ENCODE results near the gene SMYD4.
"Not testable (repeated sequence)": the region's sequence is repeated elsewhere in the genome, so short reads cannot be mapped to it uniquely, and the experiment has no call there.

SMYD4 gene

DNA sequence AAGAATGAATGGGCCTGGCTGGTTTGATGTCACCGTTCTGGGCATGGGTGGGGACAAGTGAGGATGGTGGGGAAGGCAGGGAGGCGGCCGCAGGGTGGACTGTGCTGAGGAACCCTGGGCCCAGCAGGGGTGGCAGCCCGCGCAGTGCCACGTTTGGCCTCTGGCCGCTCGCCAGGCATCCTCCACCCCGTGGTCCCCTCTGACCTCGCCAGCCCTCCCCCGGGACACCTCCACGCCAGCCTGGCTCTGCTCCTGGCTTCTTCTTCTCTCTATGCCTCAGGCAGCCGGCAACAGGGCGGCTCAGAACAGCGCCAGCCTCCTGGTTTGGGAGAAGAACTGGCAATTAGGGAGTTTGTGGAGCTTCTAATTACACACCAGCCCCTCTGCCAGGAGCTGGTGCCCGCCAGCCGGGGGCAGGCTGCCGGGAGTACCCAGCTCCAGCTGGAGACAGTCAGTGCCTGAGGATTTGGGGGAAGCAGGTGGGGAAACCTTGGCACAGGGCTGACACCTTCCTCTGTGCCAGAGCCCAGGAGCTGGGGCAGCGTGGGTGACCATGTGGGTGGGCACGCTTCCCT lies 74.4 kb downstream of the SMYD4 start:
- no peak for DNase-seq (ENCODE audit: low read depth, low spot score)

DNA sequence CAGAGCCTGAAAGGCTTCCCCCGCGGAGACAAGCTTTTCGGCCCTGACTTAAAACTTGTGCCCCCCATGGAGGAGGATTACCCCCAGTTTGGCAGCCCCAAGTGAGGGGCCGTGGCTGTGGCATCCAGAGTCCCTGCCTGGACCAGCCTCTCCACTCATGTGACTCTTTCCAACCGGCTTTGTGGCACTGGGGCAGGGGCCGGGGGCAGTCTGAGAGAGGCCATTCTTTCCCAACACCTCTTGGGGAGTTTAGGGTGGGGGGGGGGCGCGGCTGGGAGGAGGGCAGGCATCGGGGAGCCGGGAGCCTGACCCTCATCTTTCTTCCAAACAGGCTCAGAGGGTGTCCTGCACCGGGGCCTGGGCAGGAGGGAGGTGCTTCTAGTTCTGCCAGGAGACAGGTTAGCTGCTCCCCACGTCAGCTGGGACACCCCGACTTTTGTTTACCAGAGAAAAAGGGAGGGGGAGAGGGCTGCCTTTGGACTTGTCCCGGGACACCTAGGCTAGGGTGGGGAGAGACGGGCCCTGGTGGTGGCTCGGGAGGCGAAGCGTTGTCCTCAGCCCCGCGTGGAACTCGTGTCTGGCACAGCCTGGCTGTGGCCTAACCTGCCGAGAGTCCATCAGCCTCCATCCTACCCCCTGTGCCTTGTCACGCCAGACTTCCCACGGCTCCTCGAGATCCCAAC lies 75.1 kb downstream of the SMYD4 start:
- DNase-seq (ENCODE audit: low read depth, low spot score), result no peak

DNA sequence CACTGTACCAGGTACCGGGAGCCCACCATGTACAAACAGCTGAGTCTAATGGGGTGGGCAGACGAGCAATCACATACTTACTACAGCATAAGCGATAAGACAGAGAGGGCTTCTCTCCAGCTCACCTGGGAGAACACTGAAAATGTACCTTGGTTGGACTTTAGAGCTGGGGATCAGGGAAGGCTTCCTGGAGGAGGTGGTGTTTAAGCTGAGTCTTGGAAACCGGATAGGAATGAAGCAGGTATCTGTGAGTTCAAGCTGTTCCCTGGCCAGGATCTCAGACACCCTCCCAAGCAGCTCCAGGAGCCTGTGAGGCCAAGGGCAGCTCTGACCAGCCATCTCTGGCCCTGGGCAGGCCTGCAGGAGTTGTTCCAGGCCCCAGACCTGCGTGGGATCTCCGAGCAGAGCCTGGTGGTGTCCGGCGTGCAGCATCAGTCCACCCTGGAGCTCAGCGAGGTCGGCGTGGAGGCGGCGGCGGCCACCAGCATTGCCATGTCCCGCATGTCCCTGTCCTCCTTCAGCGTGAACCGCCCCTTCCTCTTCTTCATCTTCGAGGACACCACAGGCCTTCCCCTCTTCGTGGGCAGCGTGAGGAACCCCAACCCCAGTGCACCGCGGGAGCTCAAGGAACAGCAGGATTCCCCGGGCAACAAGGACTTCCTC lies 75.8 kb downstream of the SMYD4 start:
- no peak for DNase-seq (ENCODE audit: low read depth, low spot score)

DNA sequence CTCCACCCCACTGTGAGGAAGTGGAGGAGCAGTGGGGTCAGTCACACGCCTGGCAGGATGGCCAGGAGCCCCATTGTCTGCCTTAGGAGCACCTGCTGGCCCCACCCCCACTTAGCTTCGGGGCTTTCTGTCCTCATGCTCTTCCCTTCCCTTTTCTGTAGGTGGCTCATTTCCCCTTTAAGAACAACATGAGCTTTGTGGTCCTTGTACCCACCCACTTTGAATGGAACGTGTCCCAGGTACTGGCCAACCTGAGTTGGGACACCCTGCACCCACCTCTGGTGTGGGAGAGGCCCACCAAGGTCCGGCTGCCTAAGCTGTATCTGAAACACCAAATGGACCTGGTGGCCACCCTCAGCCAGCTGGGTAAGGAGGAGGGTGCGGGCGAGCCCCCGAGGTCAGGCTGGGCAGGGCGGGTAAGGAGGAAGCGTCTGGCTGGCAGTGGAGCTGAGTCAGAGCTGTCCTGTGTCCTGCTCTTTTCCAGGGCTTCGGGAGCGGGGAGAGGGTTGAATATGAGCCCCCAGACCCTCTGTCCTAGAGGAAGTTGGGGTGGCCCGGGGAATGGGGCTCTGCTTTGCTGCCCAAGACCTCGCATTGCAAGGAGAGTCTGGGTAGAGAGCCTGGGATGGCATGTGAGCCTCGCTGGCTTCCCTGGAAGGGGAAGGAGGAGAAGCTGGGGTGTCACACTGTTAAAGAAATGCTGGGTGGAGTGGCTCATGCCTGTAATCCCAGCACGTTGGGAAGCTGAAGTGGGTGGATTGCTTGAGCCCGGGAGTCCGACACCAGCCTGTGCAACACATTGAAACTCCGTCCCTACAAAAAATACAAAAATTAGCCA lies 77.1 kb downstream of the SMYD4 start:
- peak; percentile 61 for DNase-seq (ENCODE audit: low read depth, low spot score)

DNA sequence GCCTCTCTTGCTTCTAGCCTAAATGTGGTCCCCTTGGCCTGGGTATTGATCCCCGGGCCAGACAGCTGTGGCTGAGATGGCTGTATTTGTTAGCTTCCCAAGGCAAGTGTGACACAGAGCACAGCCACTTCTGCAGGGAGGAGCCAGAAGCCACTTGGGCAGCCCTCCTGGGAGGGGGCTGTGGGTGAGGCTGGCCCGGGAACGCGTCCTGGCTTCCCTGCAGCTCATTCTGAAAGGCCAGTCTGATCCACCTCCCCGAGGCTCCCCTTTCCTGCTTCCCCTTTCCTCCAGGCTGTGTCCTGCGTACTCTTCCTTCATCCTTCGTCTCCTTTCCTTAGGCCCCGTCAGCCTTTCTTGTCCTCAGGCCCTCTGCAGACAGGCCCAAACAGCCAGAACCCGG lies 79.1 kb downstream of the SMYD4 start:
- DNase-seq (ENCODE audit: low read depth, low spot score), result no peak

DNA sequence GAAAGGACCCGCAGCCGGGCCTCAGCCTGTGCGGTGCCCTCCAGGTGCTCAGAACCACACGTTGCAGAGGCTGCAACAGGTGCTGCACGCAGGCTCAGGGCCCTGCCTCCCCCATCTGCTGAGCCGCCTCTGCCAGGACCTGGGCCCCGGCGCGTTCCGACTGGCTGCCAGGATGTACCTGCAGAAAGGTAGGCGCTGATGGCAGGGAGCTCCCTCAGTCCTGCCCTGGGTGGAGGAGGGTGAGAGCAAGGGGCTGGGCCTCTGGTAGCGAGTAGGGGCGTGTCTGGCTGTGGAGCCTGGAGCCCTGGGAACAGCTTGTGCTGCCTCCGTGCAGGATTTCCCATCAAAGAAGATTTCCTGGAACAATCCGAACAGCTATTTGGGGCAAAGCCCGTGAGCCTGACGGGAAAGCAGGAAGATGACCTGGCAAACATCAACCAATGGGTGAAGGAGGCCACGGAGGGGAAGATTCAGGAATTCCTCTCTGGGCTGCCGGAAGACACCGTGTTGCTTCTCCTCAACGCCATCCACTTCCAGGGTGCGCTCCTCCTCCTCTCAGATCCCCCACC lies 82.6 kb downstream of the SMYD4 start:
- DNase-seq (ENCODE audit: low read depth, low spot score), result no peak

DNA sequence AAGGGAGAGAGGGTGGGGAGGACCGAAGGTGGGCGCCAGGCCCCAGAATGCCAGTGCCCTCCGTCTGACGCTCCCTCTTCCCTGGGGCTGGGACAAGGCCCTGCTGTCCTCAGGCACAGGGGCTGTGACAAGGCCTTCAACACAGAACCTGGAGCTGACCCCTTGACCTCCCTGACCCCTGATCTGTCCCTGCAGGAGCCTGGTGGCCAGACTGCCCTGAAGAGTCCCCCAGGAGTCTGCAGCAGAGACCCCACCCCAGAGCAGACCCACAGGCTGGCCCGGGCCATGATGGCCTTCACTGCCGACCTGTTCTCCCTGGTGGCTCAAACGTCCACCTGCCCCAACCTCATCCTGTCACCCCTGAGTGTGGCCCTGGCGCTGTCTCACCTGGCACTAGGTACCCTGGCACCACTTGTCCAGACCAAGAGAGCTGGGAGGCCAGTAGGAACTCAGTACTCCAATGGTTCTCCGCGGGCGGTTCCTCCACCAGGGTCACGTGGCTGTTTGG lies 84.1 kb downstream of the SMYD4 start:
- no peak for DNase-seq (ENCODE audit: low read depth, low spot score)

DNA sequence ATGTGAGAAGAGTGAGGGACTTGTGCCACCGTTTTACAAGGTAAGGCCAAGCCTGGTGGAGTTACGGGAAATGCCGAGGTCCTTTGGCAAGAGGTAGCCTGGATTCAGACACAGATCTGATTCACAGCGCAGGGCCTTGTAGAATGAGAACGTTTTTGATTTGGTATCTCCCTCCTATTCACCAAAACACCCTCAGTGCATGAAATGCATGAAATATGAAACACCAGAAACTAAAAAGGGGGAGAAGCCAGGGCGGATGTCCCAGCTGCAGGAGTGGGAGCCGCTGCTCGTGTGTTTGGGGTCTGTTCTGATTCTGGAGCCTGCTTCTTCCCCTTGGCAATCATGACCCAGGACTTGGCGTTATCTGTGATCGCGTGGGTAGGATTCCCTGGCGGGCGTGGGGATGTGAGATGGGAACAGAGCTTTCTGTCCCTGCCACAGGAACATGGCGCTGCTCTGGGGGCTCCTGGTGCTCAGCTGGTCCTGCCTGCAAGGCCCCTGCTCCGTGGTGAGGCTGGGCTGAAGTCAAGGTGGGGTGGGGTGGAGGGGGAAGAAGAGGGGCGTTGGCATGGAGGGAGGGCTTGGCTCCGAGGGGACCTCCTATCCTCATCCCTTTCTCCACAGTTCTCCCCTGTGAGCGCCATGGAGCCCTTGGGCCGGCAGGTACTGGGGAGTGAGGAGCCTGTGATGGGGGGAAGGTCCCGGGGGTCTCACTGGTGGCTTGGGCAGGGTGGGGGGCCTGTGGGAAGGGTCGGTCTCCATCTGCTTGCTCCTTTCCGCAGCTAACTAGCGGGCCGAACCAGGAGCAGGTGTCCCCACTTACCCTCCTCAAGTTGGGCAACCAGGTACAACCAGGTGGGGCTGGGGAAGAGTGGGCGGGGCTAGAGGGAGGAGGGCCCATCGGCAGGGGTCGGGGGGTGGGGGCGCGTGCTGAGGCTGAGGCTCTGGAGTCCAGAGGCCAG lies 84.9 kb downstream of the SMYD4 start:
- no peak for DNase-seq (ENCODE audit: low read depth, low spot score)

DNA sequence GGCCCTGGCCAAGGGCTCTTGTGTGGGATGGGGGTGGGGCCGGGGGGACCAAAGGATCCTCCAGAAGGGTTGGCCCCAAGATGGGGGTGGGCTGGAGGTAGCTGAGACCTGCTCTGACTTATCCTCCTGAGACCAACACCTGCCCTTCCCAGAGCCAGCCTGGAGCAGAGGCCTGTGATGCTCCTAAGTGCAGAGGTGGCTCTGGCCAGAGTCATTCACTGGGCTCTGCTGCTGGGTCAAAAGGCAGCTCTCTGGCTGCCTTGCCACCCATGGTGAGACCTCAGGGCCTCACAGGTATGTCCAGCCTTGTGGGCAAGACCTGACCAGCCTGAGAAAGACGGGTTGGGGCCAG lies 86.6 kb downstream of the SMYD4 start:
- DNase-seq (ENCODE audit: low read depth, low spot score), result no peak

DNA sequence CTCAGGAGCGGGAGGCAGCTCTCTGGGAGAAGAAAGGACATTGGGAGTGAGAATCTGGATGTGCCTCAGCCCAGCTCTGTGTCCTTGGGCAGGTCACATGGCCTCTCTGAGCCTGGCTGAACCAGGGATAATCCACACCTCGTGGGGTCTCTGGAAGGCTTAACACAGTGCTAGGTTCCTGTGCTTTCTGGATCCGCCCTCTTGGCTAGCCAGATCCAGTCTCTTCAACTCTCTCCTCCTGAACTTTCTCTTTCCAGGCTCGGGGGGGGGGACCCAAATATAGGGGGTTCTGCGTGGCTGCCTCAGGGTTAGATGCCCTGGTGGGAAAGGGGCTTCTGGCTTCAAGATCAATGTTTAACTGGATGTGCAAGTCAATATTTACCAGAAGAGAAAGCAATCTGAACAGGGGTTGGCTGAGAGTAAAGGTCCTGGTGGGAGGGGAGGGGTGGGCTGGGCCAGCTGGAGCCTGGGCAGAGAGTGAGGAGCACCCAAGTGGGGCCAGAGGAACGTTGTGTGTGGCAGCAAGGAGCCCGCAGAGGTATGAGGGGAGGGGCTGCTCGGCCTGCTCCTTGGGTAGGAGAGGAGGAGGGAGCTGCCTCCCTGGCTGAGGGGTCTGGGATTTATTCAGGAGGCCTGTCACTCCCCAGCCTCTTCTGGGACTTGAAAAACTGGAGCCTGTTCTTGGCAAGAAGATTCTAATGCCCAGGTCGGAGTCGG lies 87.2 kb downstream of the SMYD4 start, which contains the start of gene SERPINF2:
Gene SERPINF2 (plus strand): TSS at position 501 of the 717 bp plus-strand sequence. CDS start 2,125 bp downstream, outside the sequence.
- no peak for DNase-seq (ENCODE audit: low read depth, low spot score)

DNA sequence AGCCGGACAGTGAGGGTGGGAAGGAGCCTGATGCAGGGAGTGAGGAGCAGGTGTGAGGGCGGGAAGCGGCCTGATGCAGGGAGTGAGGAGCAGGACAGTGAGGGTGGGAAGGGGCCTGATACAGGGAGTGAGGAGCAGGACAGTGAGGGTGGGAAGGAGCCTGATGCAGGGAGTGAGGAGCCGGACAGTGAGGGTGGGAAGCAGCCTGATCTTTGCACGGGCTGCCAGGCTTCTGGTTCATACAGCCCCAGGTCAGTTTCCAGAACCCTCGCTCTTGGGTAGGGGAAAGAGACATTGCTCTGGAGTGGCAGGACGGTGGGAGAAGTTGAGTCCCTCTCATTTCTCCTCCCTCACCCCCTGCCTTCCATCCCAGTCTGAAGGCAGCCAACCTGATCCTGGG lies 87.8 kb downstream of the SMYD4 start:
- DNase-seq (ENCODE audit: low read depth, low spot score), result not testable (repeated sequence)

DNA sequence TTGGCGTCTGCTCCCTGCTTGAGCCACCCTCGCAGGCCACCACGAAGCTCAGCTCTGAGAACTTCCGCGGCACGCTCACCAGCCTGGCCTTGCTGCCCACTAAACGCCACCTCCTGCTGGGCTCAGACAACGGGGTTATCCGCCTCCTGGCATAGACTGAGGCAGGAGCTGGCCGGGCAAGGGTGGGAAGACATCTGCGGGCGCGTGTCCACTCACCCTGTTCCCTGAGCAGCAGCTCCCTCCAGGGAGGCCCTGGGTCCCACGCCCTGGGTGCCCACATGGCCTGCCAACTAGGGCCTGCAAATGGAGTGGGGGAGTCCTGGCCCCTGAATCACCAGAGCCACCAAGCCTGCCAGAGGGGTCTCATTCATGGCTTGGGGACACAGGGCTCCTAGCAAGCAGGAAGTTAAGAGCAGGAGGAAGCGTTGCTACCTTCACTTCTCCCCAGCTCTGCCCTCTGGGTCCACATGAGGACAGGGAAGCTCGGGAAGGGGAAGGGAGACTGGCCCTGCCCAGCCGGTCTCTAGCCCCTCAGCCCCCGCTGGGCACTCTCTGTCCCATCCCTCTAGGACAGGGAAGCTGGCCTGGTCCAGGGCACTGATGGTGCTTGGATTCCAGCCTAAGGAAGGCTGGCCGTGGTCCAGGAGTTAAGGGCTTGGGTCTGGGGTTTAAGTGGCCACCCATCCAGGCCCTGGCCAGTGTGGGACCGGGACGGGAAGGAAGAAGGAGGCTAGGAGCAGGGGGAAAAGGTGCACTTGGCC lies 92.0 kb downstream of the SMYD4 start:
- no peak for DNase-seq (ENCODE audit: low read depth, low spot score)

DNA sequence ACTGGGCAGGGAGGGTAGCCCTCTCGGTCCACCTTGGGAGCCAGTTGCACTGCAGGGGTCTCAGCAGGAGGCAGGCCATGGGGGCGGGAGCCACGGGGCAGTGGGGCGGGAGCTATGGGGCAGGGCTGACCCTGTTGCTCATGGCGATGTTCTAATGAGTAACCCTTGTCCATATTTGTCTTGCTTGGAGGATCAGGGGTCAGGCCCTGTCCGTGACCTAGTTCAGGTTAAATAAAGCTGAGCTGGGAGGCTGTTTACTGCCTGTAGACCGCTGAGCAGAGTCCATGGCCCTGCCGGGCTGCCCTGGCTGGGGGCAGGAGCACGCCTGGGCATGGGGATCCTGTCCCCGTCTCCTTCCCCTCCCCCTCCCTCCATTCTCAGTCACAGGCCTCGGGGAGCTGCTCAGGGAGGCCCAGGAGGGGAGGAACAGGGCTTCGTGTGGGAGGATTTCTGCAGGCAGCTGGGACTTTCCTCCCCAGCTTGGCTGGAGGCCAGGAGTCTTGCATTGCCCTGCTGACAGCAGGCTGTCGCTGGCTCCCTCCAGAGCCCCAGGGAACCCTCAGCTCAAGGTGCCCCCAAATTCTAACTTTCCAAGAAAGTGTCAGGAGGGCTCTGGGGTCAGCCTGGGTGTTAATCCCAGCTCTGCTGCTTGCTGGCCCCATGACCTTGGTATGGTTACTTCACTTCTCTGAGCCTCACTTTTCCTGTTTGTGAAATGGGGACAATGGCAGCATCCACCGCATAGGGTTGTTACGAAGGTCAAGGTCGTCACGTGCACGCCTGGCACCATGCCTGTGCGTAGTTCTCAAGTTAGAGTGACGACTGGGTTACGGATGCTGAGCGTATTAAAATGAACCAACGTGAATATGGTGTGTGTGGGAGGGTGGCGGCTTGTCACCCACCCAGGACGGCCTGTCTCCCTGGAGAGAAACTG lies 93.1 kb downstream of the SMYD4 start:
- no peak for DNase-seq (ENCODE audit: low read depth, low spot score)

DNA sequence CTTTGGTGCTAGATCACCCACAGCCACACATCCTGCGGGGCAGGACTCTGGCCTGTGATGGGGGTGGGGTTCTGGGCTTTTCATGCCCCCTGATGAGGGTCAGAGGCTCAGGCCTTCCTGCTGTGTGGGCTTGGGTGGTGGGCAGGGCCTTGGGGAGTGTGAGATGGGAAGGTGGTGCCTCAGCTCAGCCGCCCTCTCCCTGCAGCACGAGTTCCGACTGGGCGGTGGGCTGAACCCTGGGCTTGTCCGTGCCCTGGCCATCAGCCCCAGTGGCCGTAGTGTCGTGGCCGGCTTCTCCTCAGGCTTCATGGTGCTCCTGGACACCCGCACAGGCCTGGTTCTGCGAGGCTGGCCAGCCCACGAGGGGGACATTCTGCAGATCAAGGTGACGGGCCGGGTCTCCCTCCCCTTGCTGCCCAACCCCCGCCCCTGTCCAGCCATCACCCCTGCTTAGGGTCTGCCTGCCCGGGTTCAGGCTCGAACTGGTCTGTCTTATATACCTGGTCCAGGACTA lies 93.8 kb downstream of the SMYD4 start:
- DNase-seq (ENCODE audit: low read depth, low spot score), result no peak

DNA sequence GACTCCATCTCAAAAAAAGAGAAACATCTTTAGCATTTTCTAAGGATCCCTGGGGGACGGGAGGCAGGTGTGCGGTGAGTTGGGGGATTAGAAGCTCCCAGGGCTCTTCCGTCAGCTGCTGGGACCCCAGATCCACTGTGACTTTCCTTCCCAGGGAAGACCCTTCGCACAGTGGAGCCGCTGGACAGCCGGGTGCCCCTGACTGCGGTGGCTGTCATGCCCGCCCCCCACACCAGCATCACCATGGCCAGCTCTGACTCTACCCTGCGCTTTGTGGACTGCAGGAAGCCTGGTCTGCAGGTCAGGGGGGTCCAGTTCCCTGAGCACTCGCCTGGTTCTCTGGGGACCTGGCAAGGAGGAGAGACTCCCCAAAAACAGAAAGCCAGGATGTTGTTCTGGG lies 94.3 kb downstream of the SMYD4 start:
- DNase-seq (ENCODE audit: low read depth, low spot score), result no peak

DNA sequence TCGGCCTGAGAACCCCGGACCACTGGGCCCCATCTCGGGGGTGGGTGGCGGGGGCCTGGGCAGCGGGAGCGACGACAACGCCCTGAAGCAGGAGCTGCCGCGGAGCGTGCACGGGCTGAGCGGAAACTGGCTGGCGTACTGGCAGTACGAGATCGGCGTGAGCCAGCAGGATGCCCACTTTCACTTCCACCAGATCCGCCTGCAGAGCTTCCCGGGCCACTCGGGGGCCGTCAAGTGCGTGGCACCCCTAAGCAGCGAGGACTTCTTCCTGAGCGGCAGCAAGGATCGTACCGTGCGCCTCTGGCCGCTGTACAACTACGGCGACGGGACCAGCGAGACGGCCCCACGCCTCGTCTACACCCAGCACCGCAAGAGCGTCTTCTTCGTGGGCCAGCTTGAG lies 95.9 kb downstream of the SMYD4 start:
- DNase-seq (ENCODE audit: low read depth, low spot score), result no peak

DNA sequence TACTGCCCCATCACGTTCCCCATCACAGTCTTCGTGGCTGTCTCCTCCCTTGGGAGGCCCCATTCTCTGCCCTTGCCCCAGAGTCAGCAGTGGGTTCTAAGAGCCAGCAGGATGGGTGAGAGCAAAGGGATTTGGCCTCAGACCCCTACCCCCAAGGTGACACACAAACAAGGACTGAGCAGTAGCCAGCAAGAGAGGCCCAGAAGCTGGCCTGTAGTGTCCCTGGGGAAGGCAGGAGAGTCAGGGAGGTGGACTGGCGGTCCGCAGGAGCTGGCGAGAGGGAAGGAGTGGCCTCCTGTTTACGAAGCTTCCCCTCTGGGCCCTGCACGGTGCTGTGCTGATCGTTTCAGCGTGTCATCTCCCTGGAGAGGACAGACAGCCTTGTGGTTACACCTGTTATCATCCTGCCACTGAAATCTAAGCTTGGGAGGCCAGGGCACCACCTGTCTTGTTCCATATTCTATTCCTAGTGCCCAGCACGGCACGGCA lies 96.8 kb downstream of the SMYD4 start:
- DNase-seq (ENCODE audit: low read depth, low spot score), result no peak
